ENCODE data around the gene MTHFR. TPM values are rescaled to one million over a fixed set of nuclear protein-coding genes. Genes with fewer than 3 reads are reported as not detected.
A peak's percentile ranks its signal among the peaks of the same experiment; 100 is the strongest.

Gene MTHFR
- total RNA-seq, 6 donors from 2014 or later = 51.5 to 163 (median 58.2) TPM

DNA sequence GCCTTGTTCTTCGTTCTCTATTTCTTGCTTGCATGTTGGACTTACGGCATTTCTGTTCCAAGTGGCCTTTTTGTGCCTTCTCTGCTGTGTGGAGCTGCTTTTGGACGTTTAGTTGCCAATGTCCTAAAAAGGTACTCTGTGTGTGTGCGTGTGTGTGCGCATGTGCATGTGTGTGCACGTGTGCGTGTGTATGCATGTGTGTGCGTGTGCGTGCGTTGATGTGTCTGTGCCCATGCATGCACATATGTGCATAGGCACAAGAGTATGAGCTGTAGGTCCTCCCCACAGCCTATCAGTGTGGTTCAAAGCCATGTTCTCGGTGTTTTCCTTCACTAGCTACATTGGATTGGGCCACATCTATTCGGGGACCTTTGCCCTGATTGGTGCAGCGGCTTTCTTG is 28.1 kb upstream of the MTHFR start:
- no peak for TF ChIP-seq EP300 (IDR thresholded peaks at IDR 0.05)
- no peak for TF ChIP-seq POLR2AphosphoS5 (IDR thresholded peaks at IDR 0.05)
- TF ChIP-seq POLR2A (IDR thresholded peaks at IDR 0.05) = no peak
- TF ChIP-seq, protein P1, sequence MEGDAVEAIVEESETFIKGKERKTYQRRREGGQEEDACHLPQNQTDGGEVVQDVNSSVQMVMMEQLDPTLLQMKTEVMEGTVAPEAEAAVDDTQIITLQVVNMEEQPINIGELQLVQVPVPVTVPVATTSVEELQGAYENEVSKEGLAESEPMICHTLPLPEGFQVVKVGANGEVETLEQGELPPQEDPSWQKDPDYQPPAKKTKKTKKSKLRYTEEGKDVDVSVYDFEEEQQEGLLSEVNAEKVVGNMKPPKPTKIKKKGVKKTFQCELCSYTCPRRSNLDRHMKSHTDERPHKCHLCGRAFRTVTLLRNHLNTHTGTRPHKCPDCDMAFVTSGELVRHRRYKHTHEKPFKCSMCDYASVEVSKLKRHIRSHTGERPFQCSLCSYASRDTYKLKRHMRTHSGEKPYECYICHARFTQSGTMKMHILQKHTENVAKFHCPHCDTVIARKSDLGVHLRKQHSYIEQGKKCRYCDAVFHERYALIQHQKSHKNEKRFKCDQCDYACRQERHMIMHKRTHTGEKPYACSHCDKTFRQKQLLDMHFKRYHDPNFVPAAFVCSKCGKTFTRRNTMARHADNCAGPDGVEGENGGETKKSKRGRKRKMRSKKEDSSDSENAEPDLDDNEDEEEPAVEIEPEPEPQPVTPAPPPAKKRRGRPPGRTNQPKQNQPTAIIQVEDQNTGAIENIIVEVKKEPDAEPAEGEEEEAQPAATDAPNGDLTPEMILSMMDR (IDR thresholded peaks at IDR 0.05) = no peak
- ATAC-seq (ENCODE audit: low FRiP score in 2 of 2) (no peak), DNase-seq (no peak)
- H3K27me3 ChIP-seq = no peaks in the 10 kb centered on the region
- H3K4me1 ChIP-seq = no peaks in the 10 kb centered on the region
- H3K36me3 ChIP-seq = peaks cover 35 to 96% (median 88%) of the 10 kb centered on the region in 4 donors
- no peak overlapping the region for H3K4me3 ChIP-seq
- WGBS, 2 donors = 94 to 95% methylated on average over 13 of the region's 13 CpGs
- no peak overlapping the region for H3K27ac ChIP-seq
- no peaks in the 10 kb centered on the region for H3K9me3 ChIP-seq

DNA sequence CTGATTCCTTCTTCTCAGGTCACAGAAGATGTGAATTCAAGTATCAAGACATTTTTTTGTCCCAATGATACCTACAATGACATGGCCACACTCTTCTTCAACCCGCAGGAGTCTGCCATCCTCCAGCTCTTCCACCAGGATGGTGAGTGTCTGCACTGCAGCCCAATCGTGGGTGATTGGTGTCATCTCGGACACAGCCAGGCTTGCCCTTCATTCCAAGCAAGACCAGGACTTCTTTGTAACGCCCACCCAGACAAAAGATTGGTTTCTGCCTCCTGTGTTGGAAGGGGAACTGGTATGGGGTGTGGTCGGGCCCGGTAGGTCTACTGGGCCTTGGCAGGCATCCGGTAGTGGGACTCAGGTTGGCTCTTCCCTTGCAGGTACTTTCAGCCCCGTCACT is 27.7 kb upstream of the MTHFR start:
- no peaks in the 10 kb centered on the region for H3K9me3 ChIP-seq
- no peaks in the 10 kb centered on the region for H3K4me1 ChIP-seq
- 96 to 97% methylated on average over 8 of the region's 8 CpGs for WGBS, 2 donors
- no peak overlapping the region for H3K27ac ChIP-seq
- H3K27me3 ChIP-seq = no peaks in the 10 kb centered on the region
- DNase-seq = no peak
- no peak for ATAC-seq (ENCODE audit: low FRiP score in 2 of 2)
- H3K36me3 ChIP-seq = peaks cover 39 to 97% (median 90%) of the 10 kb centered on the region in 4 donors
- no peak overlapping the region for H3K4me3 ChIP-seq
- TF ChIP-seq POLR2A (IDR thresholded peaks at IDR 0.05) = no peak
- TF ChIP-seq POLR2AphosphoS5 (IDR thresholded peaks at IDR 0.05) = no peak
- no peak for TF ChIP-seq EP300 (IDR thresholded peaks at IDR 0.05)
- TF ChIP-seq, protein P1 (IDR thresholded peaks at IDR 0.05) = no peak

DNA sequence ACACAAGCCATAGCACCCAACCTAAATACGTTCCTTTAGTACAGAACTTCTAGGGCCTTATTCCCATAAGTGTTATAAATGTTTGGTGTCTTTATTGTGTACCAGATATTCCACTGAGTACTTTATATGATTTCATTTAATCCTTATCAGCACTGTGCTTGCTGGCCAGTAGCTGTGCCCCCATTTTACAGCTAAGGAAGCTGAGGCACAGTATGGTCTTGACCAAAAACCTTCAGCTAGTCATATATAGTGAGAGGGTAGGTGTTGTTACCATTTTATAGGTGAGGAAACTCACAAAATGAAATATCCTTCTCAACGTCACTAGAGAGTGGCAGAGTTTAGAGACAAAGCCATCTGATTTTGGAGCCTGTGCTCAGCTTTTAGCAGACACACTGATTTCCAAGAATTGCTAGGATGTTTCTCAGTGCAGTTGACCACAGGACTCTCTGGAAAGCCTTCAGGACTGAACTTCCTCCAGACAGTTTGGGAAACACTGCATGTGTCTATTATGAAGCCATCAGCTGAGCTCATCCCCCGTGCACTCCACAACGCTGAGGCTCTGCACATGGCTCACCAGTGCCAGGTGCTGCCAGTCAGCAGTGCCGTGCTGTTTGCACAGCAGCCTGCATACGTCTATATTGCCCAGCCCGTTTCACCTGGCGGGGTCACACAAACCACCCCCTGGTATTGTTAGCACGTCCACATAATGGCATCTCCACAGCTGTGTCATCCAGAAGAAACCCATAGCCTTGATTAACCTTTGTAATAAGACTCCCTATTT is 26.4 kb upstream of the MTHFR start:
- 87 to 92% methylated on average over 9 of the region's 9 CpGs for WGBS, 2 donors
- ATAC-seq (ENCODE audit: low FRiP score in 2 of 2) = no peak
- H3K9me3 ChIP-seq = no peaks in the 10 kb centered on the region
- no peak overlapping the region for H3K27ac ChIP-seq
- no peaks in the 10 kb centered on the region for H3K27me3 ChIP-seq
- DNase-seq = no peak
- H3K36me3 ChIP-seq = peaks cover 44 to 97% (median 90%) of the 10 kb centered on the region in 4 donors
- no peak overlapping the region for H3K4me3 ChIP-seq
- TF ChIP-seq, protein P1 (IDR thresholded peaks at IDR 0.05) = no peak
- TF ChIP-seq EP300 (IDR thresholded peaks at IDR 0.05) (no peak), POLR2AphosphoS5 (IDR thresholded peaks at IDR 0.05) (no peak)
- H3K4me1 ChIP-seq = no peaks in the 10 kb centered on the region

DNA sequence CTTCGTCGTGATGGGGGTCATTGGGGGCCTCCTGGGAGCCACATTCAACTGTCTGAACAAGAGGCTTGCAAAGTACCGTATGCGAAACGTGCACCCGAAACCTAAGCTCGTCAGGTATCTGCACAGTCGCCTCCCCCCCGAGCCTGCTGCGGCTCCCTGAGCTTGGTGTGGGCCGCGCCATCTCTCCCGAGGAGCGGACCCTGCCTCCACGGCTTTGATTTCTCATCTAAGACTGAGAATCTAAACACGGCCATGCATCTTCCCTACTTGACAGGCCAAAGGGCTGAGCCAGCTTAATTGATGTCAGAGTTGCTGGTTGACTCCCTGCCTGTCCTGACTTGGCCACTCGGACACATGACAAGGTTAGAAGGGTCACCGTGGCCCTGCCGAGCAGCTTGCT is 22.7 kb upstream of the MTHFR start:
- H3K4me3 ChIP-seq = no peak overlapping the region
- WGBS, 2 donors = 89 to 95% methylated on average over 18 to 19 of the region's 19 CpGs
- H3K36me3 ChIP-seq = peaks cover 32 to 97% (median 87%) of the 10 kb centered on the region in 4 donors
- no peaks in the 10 kb centered on the region for H3K9me3 ChIP-seq
- DNase-seq (peak in 1 of 2 donors; percentile 46), ATAC-seq (ENCODE audit: low FRiP score in 2 of 2) (no peak)
- TF ChIP-seq POLR2A (IDR thresholded peaks at IDR 0.05) = no peak
- TF ChIP-seq EP300 (IDR thresholded peaks at IDR 0.05) = no peak
- TF ChIP-seq, protein P1 (IDR thresholded peaks at IDR 0.05) = no peak
- TF ChIP-seq POLR2AphosphoS5 (IDR thresholded peaks at IDR 0.05) = no peak
- no peaks in the 10 kb centered on the region for H3K4me1 ChIP-seq
- no peaks in the 10 kb centered on the region for H3K27me3 ChIP-seq
- H3K27ac ChIP-seq = no peak overlapping the region

DNA sequence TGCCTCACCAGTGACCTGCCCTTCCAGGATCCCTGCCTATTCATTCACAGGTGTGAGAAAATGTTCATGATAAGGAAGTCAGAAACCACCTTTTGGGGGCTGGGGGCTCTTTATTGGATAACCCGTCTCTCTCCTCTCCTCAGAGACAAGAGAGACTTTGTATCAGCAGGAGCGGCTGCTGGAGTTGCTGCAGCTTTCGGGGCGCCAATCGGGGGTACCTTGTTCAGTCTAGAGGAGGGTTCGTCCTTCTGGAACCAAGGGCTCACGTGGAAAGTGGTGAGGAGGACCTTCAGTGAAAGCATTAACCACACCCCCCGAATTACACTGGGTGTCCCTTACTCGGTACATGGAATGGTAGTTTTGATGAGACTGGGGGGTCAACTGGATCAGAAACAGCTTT is 21.2 kb upstream of the MTHFR start:
- 93 to 95% methylated on average over 9 of the region's 9 CpGs for WGBS, 2 donors
- no peak overlapping the region for H3K4me3 ChIP-seq
- ATAC-seq (ENCODE audit: low FRiP score in 2 of 2) = no peak
- no peaks in the 10 kb centered on the region for H3K9me3 ChIP-seq
- no peak for TF ChIP-seq EP300 (IDR thresholded peaks at IDR 0.05)
- no peaks in the 10 kb centered on the region for H3K27me3 ChIP-seq
- peaks cover 30 to 97% (median 91%) of the 10 kb centered on the region in 4 donors for H3K36me3 ChIP-seq
- no peak for DNase-seq
- no peaks in the 10 kb centered on the region for H3K4me1 ChIP-seq
- H3K27ac ChIP-seq = no peak overlapping the region

Data from upper lobe of left lung (tissue), 6 donors.